SU-DHL-6 (cell line): Measurements from ENCODE around the gene HSD17B11.
"Not testable (repeated sequence)": the region's sequence is repeated elsewhere in the genome, so short reads cannot be mapped to it uniquely, and the experiment has no call there.

Source experiments
- EZH2phosphoT487 ChIP-seq: fragments of 200-600 bp; sonication (generic), shearing (Covaris generic); conservative IDR thresholded peaks from 2 replicates; pipeline ENCODE4 v1.6.1; 2018; ENCODE audit warnings: mild to moderate bottlenecking, antibody characterized with exemption, low read length, moderate library complexity, mixed read lengths
- TF ChIP-seq, protein P1 (sequence below): fragments of 200-600 bp; sonication (generic); IDR thresholded peaks from one replicate; pipeline ENCODE4 v1.5.1; 2017; ENCODE audit warnings: antibody characterized with exemption, mild to moderate bottlenecking, low read length, moderate library complexity; ENCODE audit not compliant: insufficient read depth, poor library complexity, severe bottlenecking

DNA sequence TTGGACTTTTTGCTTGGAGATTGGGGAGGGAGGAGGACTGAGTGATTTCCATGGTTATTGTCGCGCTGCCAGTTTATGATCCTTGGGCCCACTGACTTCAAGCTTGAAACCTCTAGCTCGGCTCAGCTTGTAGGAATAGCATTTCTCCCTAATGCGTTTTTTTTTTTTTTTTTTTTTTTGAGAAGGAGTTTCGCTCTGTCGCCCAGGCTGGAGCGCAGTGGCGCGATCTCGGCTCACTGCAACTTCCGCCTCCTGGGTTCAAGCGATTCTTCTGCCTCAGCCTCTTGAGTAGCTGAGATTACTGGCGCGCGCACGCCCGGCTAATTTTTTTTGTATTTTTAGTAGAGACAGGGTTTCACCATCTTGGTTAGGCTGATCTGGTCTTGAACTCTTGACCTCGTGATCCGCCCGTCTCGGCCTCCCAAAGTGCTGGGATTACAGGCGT is 33.1 kb upstream of the HSD17B11 start:
- not testable (repeated sequence) for TF ChIP-seq EZH2phosphoT487
- TF ChIP-seq, protein P1, sequence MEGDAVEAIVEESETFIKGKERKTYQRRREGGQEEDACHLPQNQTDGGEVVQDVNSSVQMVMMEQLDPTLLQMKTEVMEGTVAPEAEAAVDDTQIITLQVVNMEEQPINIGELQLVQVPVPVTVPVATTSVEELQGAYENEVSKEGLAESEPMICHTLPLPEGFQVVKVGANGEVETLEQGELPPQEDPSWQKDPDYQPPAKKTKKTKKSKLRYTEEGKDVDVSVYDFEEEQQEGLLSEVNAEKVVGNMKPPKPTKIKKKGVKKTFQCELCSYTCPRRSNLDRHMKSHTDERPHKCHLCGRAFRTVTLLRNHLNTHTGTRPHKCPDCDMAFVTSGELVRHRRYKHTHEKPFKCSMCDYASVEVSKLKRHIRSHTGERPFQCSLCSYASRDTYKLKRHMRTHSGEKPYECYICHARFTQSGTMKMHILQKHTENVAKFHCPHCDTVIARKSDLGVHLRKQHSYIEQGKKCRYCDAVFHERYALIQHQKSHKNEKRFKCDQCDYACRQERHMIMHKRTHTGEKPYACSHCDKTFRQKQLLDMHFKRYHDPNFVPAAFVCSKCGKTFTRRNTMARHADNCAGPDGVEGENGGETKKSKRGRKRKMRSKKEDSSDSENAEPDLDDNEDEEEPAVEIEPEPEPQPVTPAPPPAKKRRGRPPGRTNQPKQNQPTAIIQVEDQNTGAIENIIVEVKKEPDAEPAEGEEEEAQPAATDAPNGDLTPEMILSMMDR = not testable (repeated sequence)
